Gastroesophageal sphincter (tissue), 4 donors: ENCODE results near the gene ABHD17C. TPM values are rescaled to one million over a fixed set of nuclear protein-coding genes. Genes with fewer than 3 reads are reported as not detected.
A peak's percentile ranks its signal among the peaks of the same experiment; 100 is the strongest.

ENCODE experiments used
- ATAC-seq: fragments of 150-250 bp; one replicate; pipeline ENCODE4 v1.9.1; 2016; ENCODE audit warnings: mild to moderate bottlenecking, moderate library complexity
- H3K27ac ChIP-seq, 4 donors: fragments of 200-600 bp; sonication (generic) in 3 of 4; 1 replicate in 3 of 4; 2 replicates in 1 of 4; pipeline ENCODE4 v1.5.1; 2016 to 2019
- H3K27me3 ChIP-seq: fragments of 200-600 bp; sonication (generic); one replicate; pipeline ENCODE4 v1.5.1; 2019
- H3K36me3 ChIP-seq, 2 donors: fragments of 200-600 bp; sonication (generic); one replicate each; pipeline ENCODE4 v1.5.1; 2019; ENCODE audit warnings: control low read depth in 1 of 2
- H3K4me1 ChIP-seq, 3 donors: fragments of 200-600 bp; sonication (generic); 1 replicate in 2 of 3; 2 replicates in 1 of 3; pipeline ENCODE4 v1.5.1; 2016 to 2019; ENCODE audit warnings: control low read depth in 2 of 3
- H3K4me3 ChIP-seq, 2 donors: fragments of 200-600 bp; sonication (generic); one replicate each; pipeline ENCODE4 v1.5.1; 2019; ENCODE audit warnings: mild to moderate bottlenecking in 1 of 2, moderate library complexity in 1 of 2
- H3K9me3 ChIP-seq, 3 donors: fragments of 200-600 bp; sonication (generic); one replicate each; pipeline ENCODE4 v1.5.1; 2017 to 2019; ENCODE audit warnings: control low read depth in 2 of 3
- EP300 ChIP-seq: sonication (generic); formaldehyde crosslinking; IDR thresholded peaks from one replicate; pipeline ENCODE4 v1.6.1; 2017; ENCODE audit warnings: antibody characterized with exemption, mild to moderate bottlenecking
- POLR2A ChIP-seq, 2 donors: fragments of 450-650 bp; IDR thresholded peaks; one replicate each; pipeline ENCODE4 v1.6.1; 2017; ENCODE audit warnings: antibody characterized with exemption in 2 of 2, mild to moderate bottlenecking in 2 of 2, moderate library complexity in 1 of 2
- POLR2AphosphoS5 ChIP-seq: sonication (generic); formaldehyde crosslinking; IDR thresholded peaks from one replicate; pipeline ENCODE4 v1.6.1; 2017; ENCODE audit warnings: antibody characterized with exemption
- WGBS, 2 donors: methylation state at CpG; one replicate each; pipeline ENCODE4 v1.1.5; 2018; ENCODE audit warnings: low coverage in 1 of 2; 5-methylcytosine and 5-hydroxymethylcytosine counted together
- small RNA-seq, 4 donors: library from RNA; depleted of rRNA; stranded (forward); fragments of <200 nt; gene quantifications; one replicate each; pipeline ENCODE3, GENCODE V24; 2016
- total RNA-seq, 4 donors: library from RNA; depleted of rRNA; stranded (reverse); fragments of >200 nt; gene quantifications; one replicate each; pipeline ENCODE4 v1.1.0, GENCODE V29; 2016
- TF ChIP-seq, protein P1 (sequence below), 4 experiments: fragments of 200-600 bp in 2 of 4; fragments of 450-650 bp in 2 of 4; sonication (generic) in 1 of 4; IDR thresholded peaks; one replicate each; pipeline ENCODE4 v1.5.1; 2017 to 2019; ENCODE audit warnings: antibody characterized with exemption in 4 of 4, mild to moderate bottlenecking in 2 of 4, moderate library complexity in 2 of 4

Gene ABHD17C
- total RNA-seq, 4 donors from 2014 or later: 1.4 to 5.4 (median 3.5) TPM

DNA sequence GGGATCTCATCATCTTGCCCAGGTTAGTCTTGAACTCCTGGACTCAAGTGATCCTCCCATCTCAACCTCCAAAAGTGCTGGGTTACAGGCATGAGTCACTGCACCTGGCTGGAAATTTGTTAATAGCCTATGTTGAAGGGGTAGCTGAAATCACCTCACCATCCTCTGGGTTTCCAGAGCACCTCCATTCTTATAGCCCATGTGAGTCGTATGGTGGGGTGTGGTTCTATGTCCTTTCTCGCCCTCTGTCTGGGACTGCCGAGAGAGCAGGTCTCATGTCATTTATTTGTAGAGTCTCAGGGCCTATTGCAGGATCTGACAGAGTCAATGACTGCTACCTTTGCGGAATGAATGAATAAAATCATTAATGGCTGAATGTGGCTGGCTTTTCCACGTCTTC lies 105.0 kb downstream of the ABHD17C start:
- TF ChIP-seq, protein P1, sequence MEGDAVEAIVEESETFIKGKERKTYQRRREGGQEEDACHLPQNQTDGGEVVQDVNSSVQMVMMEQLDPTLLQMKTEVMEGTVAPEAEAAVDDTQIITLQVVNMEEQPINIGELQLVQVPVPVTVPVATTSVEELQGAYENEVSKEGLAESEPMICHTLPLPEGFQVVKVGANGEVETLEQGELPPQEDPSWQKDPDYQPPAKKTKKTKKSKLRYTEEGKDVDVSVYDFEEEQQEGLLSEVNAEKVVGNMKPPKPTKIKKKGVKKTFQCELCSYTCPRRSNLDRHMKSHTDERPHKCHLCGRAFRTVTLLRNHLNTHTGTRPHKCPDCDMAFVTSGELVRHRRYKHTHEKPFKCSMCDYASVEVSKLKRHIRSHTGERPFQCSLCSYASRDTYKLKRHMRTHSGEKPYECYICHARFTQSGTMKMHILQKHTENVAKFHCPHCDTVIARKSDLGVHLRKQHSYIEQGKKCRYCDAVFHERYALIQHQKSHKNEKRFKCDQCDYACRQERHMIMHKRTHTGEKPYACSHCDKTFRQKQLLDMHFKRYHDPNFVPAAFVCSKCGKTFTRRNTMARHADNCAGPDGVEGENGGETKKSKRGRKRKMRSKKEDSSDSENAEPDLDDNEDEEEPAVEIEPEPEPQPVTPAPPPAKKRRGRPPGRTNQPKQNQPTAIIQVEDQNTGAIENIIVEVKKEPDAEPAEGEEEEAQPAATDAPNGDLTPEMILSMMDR (IDR thresholded peaks at IDR 0.05): no peak
- no peak for TF ChIP-seq POLR2AphosphoS5
- TF ChIP-seq EP300: no peak
- TF ChIP-seq POLR2A (IDR thresholded peaks at IDR 0.05): no peak
- Histone ChIP-seq H3K27ac (no peak overlapping the region), H3K4me3 (no peak overlapping the region), H3K27me3 (no peaks in the 10 kb centered on the region), H3K36me3 (no peaks in the 10 kb centered on the region), H3K9me3 (no peaks in the 10 kb centered on the region), H3K4me1 (no peaks in the 10 kb centered on the region)
- no peak for ATAC-seq
- WGBS, 2 donors: 69 to 79% methylated on average over 4 to 5 of the region's 5 CpGs

DNA sequence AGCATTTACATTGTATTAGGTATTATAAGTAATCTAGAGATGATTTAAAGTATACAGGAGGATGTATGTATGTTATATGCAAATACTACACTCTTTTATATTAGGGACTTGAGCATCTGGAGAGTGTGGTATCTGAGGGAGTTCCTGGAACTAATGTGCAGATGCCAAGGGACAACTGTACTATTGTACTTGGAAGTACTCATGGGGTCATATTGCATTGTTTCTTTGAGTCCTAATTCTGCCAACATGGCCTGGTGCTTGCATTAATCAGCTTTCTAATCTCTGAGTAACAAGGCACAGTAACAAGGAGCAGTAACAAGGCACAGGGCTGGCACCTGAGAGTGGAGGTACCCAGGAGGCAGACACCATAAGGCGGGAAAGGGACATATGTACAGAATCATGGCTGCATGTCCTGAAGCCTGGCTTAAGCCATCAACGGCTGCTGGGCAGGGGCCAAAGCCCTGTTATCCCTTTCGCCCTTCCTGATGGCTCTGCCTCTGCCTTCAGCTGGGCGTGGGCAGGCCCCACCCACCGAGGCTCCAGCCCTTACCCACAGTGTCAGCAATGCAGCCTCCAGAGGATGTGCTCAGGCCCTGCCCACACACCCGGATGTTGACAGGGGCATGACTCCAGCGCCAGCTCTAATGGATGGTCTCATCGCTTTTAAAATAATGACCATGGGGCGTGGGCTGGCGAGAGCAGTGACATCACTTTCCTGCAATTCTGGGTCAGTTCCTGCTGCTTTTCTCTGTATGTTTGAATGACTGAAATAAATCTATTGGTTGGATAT lies 107.0 kb downstream of the ABHD17C start:
- Histone ChIP-seq H3K9me3 (no peaks in the 10 kb centered on the region), H3K27me3 (no peaks in the 10 kb centered on the region), H3K4me1 (no peaks in the 10 kb centered on the region), H3K36me3 (no peaks in the 10 kb centered on the region), H3K4me3 (no peak overlapping the region), H3K27ac (no peak overlapping the region)
- ATAC-seq: peak; percentile 53
- TF ChIP-seq POLR2AphosphoS5 (no peak), POLR2A (IDR thresholded peaks at IDR 0.05) (no peak), EP300 (no peak)
- TF ChIP-seq, protein P1 (IDR thresholded peaks at IDR 0.05): no peak
- WGBS, 2 donors: 69 to 70% methylated on average over 3 to 7 of the region's 10 CpGs

DNA sequence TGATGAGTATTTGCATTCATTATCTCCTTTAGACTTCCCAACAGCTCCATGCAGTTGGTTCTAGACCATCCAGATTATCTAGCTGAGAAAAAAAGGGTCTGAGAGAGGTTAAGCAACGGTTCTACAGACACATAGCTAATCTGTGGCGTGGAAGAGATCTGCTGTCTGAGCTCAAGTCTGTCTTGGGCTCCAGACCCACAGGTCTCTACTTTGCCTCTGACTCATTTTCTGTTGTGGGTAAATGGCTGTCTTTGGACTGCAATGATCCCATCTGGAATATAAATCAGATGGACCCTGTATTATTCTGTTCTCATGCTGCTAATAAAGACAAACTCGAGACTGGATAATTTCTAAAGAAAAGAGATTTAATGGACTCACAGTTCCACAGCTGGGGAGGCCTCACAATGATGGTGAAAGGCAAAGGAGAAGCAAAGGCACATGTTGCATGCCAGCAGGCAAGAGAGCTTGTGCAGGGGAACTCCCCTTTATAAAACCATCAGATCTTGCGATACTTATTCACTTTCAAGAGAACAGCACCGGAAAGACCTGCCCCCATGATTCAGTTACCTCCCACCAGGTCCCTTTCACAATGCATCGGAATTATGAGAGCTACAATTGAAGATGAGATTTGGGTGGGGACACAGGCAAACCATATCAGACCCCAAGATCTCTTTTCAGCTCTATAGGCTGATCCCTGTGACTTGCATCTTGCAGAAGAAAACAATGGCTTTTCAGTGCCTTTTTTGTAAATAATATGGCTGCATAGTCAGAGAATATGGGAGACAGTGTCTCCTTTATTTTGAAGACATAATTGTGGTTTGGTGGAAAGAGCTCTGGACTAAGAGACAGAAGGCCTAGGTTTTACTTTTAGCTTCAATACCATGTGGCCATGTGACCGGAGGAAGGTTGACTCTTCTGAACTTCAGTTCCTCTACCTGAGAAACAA lies 108.7 kb downstream of the ABHD17C start:
- TF ChIP-seq, protein P1 (IDR thresholded peaks at IDR 0.05): no peak
- no peak for TF ChIP-seq EP300
- no peak for TF ChIP-seq POLR2AphosphoS5
- TF ChIP-seq POLR2A (IDR thresholded peaks at IDR 0.05): no peak
- no peak for ATAC-seq
- Histone ChIP-seq H3K4me3 (no peak overlapping the region), H3K27me3 (no peaks in the 10 kb centered on the region), H3K9me3 (no peaks in the 10 kb centered on the region), H3K36me3 (no peaks in the 10 kb centered on the region), H3K27ac (no peak overlapping the region), H3K4me1 (no peaks in the 10 kb centered on the region)
- WGBS, 2 donors: 87% methylated on average over 6 of the region's 7 CpGs

DNA sequence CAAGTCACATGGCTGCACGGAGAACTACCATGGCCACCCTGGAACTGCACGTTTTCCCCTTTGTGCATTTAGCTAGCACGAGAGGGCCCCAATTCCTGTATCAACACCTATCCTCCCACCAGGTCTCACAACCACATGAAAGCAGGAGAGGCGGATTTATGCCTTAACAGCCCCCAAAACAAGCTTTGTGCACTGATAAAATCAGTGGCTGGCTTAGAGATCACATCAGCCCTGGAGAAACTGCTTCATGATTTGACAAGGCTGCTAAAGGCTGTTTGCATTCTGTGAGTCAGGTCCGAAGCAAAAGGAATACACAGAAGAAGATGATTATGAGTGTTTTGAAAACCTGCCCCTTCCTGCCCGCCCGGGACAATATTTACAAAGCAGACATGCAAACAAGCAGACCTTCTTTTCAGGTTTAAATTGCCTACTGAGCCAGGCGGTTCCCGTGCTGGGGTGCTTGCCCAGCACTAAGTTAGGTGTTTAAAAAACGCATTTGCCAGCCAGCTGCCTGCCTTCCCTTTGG lies 109.9 kb downstream of the ABHD17C start:
- ATAC-seq: no peak
- no peak overlapping the region for H3K27ac ChIP-seq
- WGBS, 2 donors: 60 to 67% methylated on average over 7 to 10 of the region's 10 CpGs

More for the DNA sequence above, 109.9 kb downstream of the ABHD17C start:
- no peaks in the 10 kb centered on the region for H3K27me3 ChIP-seq
- no peaks in the 10 kb centered on the region for H3K36me3 ChIP-seq
- TF ChIP-seq, protein P1 (IDR thresholded peaks at IDR 0.05): no peak
- TF ChIP-seq POLR2AphosphoS5 (no peak), POLR2A (IDR thresholded peaks at IDR 0.05) (no peak), EP300 (no peak)
- no peak overlapping the region for H3K4me3 ChIP-seq
- no peaks in the 10 kb centered on the region for H3K9me3 ChIP-seq
- no peaks in the 10 kb centered on the region for H3K4me1 ChIP-seq

Small RNA genes within 50 kb of the gene (small RNA-seq; reads per million reads assigned to genes)
- 0 reads per million in 4 donors for gene RNU6-380P

Other genes starting within 250 kb of the ABHD17C start
- gene CEMIP, start 84.1 kb downstream of the ABHD17C start, total RNA-seq: under 1 TPM in 2 of 4 donors, not detected in 2; 0.35 to 0.54 TPM